ENCODE data around the gene CIAO1. TPM values are rescaled to one million over a fixed set of nuclear protein-coding genes. Genes with fewer than 3 reads are reported as not detected.

Gene CIAO1
- polyA plus RNA-seq, 3 donors = 73.7 to 93.8 (median 89.4) TPM

GRCh38 chr2:96304606-96305005 is 38.6 kb downstream of the CIAO1 start:
- Histone ChIP-seq H3K27ac (ENCODE audit: low read depth in 1 of 2, low read length in 2 of 2) (peak overlapping the region in 1 of 2 donors; percentile 90), H3K9ac (ENCODE audit: insufficient read depth, low read length, poor library complexity, severe bottlenecking) (peak overlapping the region; percentile 83), H3K4me1 (ENCODE audit: control insufficient read depth in 1 of 2, insufficient read depth in 2 of 2, low read length in 2 of 2) (peaks cover 13 to 19% of the 10 kb centered on the region in 2 donors), H3K4me2 (replicated peaks; ENCODE audit: extremely low read depth, low read length, poor library complexity, severe bottlenecking) (peak overlapping the region; percentile 93), H3K27me3 (ENCODE audit: control insufficient read depth in 2 of 2, insufficient read depth in 2 of 2, low read length in 2 of 2) (no peaks in the 10 kb centered on the region), H3K79me2 (ENCODE audit: insufficient read depth, low read length) (peaks cover 53% of the 10 kb centered on the region), H3K9me3 (replicated peaks in 1 of 2; ENCODE audit: control insufficient read depth in 1 of 2, insufficient read depth in 1 of 2, low read length in 2 of 2) (no peaks in the 10 kb centered on the region), H2AFZ (ENCODE audit: insufficient read depth, low read depth, low read length, poor library complexity, severe bottlenecking) (peak overlapping the region; percentile 96), H3K36me3 (replicated peaks in 1 of 2; ENCODE audit: control insufficient read depth in 1 of 2, insufficient read depth in 2 of 2, low read length in 2 of 2) (peaks cover 43 to 49% of the 10 kb centered on the region in 2 donors), H3K4me3 (replicated peaks in 1 of 3; ENCODE audit: low read depth in 2 of 3, low read length in 3 of 3) (peak overlapping the region; percentile 83 to 97 (median 93)), H4K20me1 (ENCODE audit: insufficient read depth, low read length) (peaks cover 10% of the 10 kb centered on the region)
- Mint-ChIP-seq H3K4me3 (peak overlapping the region in 1 of 2 donors; percentile 98), H3K36me3 (peaks cover 43 to 45% of the 10 kb centered on the region in 2 donors), H3K27ac (peak overlapping the region in 6 of 7 donors; percentile 7 to 98 (median 76)), H3K9me3 (no peaks in the 10 kb centered on the region), H3K4me1 (peaks cover 32% of the 10 kb centered on the region), H3K27me3 (ENCODE audit: low read depth in 3 of 3) (peaks cover 0 to 3% (median 0%) of the 10 kb centered on the region in 3 donors)
- 81% methylated on average over 7 of the region's 11 CpGs for WGBS (ENCODE audit: insufficient coverage)
- intact Hi-C loops (cut with micrococcal nuclease) = loop anchor here (2.0 to 5.0 kb wide), 2 partner anchors 32 to 37 kb away; partner anchors contain the start of genes CIAO1 (in 2 of the 2) and TMEM127 (in 2 of the 2)
- no peak for TF ChIP-seq CTCF (IDR thresholded peaks at IDR 0.05)
- no peak for DNase-seq

- H3K79me2 ChIP-seq (ENCODE audit: insufficient read depth, low read length) = peaks cover 53% of the 10 kb centered on the region
- peaks cover 32% of the 10 kb centered on the region for H3K4me1 Mint-ChIP-seq
- H3K4me2 ChIP-seq (replicated peaks; ENCODE audit: extremely low read depth, low read length, poor library complexity, severe bottlenecking) = peak within 1 kb of the TSS; percentile 93
Measured at GRCh38 chr2:96305091-96305978, 39.3 kb downstream of the CIAO1 start, which contains the start of gene SNRNP200. Gene SNRNP200 (minus strand): TSS chr2:96305546. CDS start chr2:96305437, 109 bp downstream.

More at GRCh38 chr2:96305091-96305978, 39.3 kb downstream of the CIAO1 start, which contains the start of gene SNRNP200:
- peak within 1 kb of the TSS; percentile 57 to 90 for H3K27ac ChIP-seq (ENCODE audit: low read depth in 1 of 2, low read length in 2 of 2)
- Mint-ChIP-seq H3K9me3 (no peaks in the 10 kb centered on the region), H3K36me3 (peaks cover 38 to 39% of the 10 kb centered on the region in 2 donors), H3K4me3 (peak within 1 kb of the TSS; percentile 98 to 99), H3K27me3 (ENCODE audit: low read depth in 3 of 3) (peaks cover 0 to 3% (median 0%) of the 10 kb centered on the region in 3 donors), H3K27ac (peak within 1 kb of the TSS; percentile 93 to 98 (median 97))
- peak; percentile 81 to 86 (median 83) for DNase-seq
- H3K9ac ChIP-seq (ENCODE audit: insufficient read depth, low read length, poor library complexity, severe bottlenecking) = peak within 1 kb of the TSS; percentile 83
- peaks cover 37 to 42% of the 10 kb centered on the region in 2 donors for H3K36me3 ChIP-seq (replicated peaks in 1 of 2; ENCODE audit: control insufficient read depth in 1 of 2, insufficient read depth in 2 of 2, low read length in 2 of 2)
- H3K4me1 ChIP-seq (ENCODE audit: control insufficient read depth in 1 of 2, insufficient read depth in 2 of 2, low read length in 2 of 2) = peaks cover 13 to 19% of the 10 kb centered on the region in 2 donors
- peak within 1 kb of the TSS; percentile 83 to 97 (median 93) for H3K4me3 ChIP-seq (replicated peaks in 1 of 3; ENCODE audit: low read depth in 2 of 3, low read length in 3 of 3)
- TF ChIP-seq CTCF (IDR thresholded peaks at IDR 0.05) = no peak
- peak within 1 kb of the TSS; percentile 96 for H2AFZ ChIP-seq (ENCODE audit: insufficient read depth, low read depth, low read length, poor library complexity, severe bottlenecking)
- intact Hi-C loops (cut with micrococcal nuclease) = loop anchor here (2.0 to 5.0 kb wide), 2 partner anchors 31 to 38 kb away; partner anchors contain the start of genes CIAO1 (in 1 of the 2) and TMEM127 (in 1 of the 2)
- no peaks in the 10 kb centered on the region for H3K27me3 ChIP-seq (ENCODE audit: control insufficient read depth in 2 of 2, insufficient read depth in 2 of 2, low read length in 2 of 2)
- peaks cover 10% of the 10 kb centered on the region for H4K20me1 ChIP-seq (ENCODE audit: insufficient read depth, low read length)
- no peaks in the 10 kb centered on the region for H3K9me3 ChIP-seq (replicated peaks in 1 of 2; ENCODE audit: control insufficient read depth in 1 of 2, insufficient read depth in 1 of 2, low read length in 2 of 2)
- WGBS (ENCODE audit: insufficient coverage) = under 1% methylated on average over 47 of the region's 61 CpGs
